GM18873 (cell line): ENCODE measurements around the gene CYP1A2.

Experiments
- ATAC-seq: cut with Tn5 transposase; IDR thresholded peaks from one replicate; pipeline ENCODE4 v1.9.1; 2021; ENCODE audit warnings: mild to moderate bottlenecking, moderate library complexity, moderate number of reproducible peaks; ENCODE audit not compliant: unreplicated experiment, low FRiP score

CYP1A2 gene

DNA sequence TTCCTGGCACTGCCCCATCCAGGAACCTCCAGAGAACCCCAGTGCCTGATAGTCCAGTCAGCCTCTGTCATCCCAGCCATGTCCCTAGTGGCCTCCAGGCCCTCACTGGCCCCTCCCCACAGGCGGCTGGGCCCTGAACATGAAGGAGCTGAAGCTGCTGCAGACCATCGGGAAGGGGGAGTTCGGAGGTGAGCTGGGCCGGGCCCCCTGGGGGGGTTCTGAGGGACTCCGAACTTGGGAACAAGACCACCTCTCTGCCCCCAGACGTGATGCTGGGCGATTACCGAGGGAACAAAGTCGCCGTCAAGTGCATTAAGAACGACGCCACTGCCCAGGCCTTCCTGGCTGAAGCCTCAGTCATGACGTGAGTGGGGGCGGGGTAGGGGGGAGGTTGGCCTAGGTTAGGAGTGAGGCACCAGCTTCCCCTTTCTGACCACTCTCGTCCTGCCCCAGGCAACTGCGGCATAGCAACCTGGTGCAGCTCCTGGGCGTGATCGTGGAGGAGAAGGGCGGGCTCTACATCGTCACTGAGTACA lies 52.0 kb downstream of the CYP1A2 start:
- no peak for ATAC-seq

DNA sequence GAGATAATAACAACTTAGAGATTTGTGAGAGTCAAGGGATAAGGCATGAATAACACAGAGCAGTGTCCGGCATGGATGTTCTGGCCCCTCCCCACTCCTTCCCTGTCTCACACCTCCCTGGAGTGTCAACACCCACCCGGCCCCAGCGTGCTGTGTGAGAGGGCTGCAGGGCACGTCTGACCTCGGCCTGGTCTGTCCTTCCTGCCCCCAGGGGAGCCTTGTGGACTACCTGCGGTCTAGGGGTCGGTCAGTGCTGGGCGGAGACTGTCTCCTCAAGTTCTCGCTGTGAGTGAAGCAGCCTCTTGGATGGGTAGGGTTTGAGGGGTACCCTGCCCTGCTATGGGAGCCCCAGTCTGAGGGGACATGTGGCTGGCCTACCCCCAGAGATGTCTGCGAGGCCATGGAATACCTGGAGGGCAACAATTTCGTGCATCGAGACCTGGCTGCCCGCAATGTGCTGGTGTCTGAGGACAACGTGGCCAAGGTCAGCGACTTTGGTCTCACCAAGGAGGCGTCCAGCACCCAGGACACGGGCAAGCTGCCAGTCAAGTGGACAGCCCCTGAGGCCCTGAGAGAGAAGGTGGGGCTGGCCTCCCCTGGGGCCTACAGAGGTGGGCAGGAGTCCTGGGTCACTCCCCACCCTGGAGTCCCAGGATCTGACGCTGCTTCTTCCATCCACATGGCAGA lies 52.8 kb downstream of the CYP1A2 start:
- no peak for ATAC-seq

GRCh38 chr15:74802290-74802689 lies 53.6 kb downstream of the CYP1A2 start:
- ATAC-seq, result no peak

DNA sequence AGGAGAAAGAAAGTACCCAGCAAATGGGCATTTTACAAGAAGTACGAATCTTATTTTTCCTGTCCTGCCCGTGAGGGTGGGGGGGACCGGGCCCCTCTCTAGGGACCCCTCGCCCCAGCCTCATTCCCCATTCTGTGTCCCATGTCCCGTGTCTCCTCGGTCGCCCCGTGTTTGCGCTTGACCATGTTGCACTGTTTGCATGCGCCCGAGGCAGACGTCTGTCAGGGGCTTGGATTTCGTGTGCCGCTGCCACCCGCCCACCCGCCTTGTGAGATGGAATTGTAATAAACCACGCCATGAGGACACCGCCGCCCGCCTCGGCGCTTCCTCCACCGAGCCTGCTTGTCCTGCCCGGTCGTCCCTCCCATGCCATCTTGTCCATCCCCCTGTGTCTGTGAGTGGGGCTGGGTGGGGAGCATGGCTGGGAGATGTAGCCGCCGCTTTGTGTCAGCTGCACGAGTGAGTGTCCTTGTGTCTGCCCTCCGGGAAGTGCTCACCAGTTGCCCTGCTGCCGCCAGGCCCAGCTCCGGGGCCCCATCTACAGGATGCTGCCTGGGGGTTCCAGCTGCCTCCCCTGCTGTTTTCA lies 54.3 kb downstream of the CYP1A2 start:
- ATAC-seq, result no peak

DNA sequence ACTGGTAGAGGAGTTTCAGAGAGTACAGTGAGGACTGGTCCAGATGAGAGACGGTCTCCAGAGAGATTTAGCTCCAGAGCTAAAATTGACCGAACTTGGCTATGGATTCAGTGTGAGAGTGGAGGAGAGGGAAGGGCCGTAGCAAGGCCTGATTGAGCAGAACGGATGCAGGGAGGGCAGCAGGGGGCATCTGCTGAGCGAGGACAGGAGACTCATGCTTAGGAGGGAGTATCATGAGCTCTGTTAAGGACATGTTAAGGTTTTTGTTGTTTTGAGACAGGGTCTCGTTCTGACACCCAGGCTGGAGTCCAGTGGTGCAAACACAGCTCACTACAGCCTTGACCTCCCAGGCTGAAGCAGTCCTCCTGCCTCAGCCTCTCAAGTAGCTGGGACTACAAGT lies 56.3 kb downstream of the CYP1A2 start:
- ATAC-seq, result no peak
